Left forelimb (tissue), 1 donor: ENCODE data around the gene PLXDC2.
"Not testable (repeated sequence)": the region's sequence is repeated elsewhere in the genome, so short reads cannot be mapped to it uniquely, and the experiment has no call there.

Experiments
- DNase-seq: peaks from one replicate; pipeline ENCODE4 v3.0.0-alpha.2; 2018; ENCODE audit warnings: low spot score

PLXDC2 gene

GRCh38 chr10:19977097-19977521 is 160.9 kb downstream of the PLXDC2 start:
- no peak for DNase-seq

DNA sequence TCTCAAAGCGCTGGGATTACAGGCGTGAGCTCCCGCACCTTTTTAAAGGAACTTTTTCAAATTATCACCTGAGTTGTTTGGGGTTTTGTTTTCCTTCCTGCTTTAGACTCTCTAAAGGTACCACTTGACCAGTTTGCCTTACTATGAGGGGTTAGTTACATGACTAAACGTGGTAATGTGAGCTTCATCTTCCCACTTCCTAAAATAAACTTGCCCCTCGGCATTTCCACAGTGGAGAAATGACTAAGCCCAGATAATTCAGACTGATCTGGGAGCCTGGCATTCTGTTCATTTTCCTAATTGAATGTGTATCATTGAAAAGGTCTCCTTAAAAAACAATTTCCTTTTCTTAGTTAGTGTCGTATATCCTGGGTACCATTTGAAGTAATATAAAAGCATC is 163.4 kb downstream of the PLXDC2 start:
- DNase-seq, result no peak

- no peak for DNase-seq
These were observed 167.8 kb downstream of the PLXDC2 start for GRCh38 chr10:19983880-19984565.

DNA sequence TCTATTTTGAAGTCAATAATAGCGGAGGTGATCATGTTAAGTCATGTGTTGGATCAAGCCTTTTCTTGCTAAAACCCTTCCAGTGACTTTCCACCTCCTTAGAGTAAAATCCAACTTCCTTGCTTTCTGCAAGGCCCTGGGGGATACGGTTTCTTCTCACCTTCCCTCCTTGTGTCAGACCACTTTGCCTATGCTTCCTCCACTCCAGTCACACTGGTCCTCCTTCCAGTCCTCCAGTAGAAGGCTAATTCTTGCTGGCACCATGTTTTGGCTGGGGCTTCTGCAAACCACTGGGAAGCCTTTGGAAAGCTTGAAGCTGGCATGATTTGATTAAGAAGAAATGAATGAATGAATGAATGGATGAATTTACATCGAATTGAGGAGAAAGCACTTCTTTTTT is 169.5 kb downstream of the PLXDC2 start:
- DNase-seq, result no peak

- DNase-seq, result no peak
These were observed 170.4 kb downstream of the PLXDC2 start for GRCh38 chr10:19986591-19986990.

DNA sequence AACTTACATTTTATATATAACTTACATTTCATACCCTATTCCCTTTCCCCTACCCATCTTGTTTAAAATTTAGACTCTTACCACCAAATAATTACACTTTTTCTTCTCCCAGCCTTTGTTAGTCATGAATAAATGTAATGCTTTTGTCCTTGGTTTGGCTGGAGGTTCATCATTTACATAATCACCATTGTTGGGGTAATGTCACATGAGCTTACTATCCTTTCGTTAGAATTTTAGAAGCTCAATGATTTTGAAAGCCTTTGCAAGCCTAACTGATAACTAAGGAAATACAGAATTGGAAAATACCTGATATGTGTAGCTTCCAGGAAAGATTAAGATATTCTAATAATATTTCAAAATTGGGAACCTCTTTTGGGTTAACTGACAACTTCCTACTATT is 171.7 kb downstream of the PLXDC2 start:
- no peak for DNase-seq

DNA sequence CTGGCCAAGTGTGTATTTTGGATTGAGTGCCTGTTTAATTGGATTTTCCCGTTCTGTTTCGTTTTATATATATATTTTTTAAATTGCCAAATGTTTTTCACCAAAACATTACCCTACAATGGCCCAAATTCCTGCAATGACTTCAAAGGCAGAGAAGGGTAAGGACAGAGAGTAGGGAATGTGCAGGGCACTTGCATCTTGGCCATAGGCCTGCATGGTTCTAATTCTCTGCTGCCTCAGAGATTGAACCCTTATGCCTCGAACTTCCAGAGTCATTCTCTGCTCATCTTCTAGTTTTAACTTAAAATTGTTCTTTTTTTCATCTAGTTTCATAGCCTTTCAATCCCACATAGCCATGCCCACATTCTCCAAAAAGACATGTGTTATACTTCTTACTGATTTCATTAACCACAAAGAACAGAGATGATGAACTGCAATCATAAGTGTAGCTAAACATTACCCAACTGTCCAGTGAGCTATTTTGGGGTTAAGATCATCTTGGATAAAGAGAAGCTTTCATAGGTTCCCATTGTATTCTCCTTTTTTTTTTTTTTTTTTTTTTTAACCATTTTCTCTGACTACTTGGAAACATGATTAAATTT is 177.6 kb downstream of the PLXDC2 start:
- no peak for DNase-seq

DNA sequence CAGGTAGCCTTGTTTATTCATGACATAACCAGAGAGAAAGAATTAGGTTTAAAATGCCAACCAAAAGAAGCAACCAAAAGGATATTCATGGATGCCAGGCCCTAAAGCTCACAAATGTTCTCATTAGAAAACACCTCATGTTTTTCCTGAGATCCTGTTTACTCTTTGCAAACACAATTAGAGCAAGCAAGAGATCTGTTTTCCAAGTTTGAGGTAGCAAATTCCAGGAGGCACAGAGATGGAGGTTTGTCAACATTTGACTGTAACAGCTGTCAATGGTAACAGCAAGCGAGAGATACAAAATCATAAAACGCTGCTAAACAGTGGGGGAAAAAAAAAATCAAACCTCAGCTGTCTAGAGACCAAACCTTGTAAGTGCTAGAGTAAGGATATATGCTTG is 182.2 kb downstream of the PLXDC2 start:
- no peak for DNase-seq

DNA sequence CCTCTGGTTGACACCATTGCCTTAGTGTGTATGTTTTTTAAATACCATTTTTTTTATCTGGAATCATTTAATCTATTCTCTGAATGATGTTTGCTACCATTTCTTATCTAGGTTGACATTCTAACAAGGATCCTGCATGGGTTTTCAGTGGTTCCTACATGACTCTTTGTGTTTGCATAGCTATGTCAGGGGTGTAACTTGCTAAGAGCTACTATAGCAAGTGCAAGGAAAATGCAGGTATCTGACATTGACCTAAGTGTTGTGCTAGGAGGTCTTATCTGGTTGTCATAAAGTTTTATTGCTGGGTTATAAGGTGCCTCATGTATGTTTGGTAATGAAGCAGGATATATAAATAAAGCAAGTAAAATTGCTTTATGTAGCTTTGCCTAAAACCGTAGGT is 183.2 kb downstream of the PLXDC2 start:
- DNase-seq, result no peak

DNA sequence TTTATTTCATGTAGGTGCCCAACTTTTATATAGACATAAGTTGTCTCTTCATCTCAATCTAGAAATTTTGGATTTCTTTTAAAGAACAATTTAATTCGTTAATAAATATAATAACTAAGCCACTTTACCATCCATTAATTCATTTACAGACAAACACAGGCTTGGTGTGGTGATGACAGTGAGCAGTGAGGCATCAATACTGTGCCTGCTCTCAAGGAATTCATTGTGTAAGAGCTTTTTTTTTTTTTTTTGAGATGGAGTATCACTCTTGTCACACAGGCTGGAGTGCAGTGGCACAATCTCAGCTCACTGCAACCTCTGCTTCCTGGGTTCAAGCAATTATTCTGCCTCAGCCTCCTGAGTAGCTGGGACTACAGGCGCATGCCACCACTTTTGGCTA is 185.8 kb downstream of the PLXDC2 start:
- not testable (repeated sequence) for DNase-seq

DNA sequence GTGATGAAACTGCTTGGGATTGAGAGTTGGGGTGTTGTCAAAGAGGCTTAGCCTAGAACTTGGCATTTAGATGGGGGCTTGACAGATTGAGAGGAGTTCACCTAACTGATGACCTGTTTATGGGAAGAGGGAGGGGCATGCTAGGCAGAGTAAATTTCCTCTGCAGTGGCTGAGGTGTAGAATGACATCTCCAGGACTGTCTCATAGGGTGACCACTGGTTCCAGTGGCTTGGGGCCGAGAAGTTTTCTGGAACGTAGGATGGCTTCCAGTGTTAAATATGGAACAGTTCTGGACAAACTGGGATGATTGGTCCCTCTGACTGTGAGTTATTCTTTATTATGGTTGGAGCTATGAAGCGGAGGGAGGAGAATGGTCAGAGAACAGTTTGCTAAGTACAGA is 186.4 kb downstream of the PLXDC2 start:
- no peak for DNase-seq

GRCh38 chr10:20004087-20004523 is 187.9 kb downstream of the PLXDC2 start:
- DNase-seq, result no peak

- DNase-seq, result no peak
These were observed 189.4 kb downstream of the PLXDC2 start for GRCh38 chr10:20005638-20006037.

GRCh38 chr10:20006169-20006870 is 190.1 kb downstream of the PLXDC2 start:
- no peak for DNase-seq

DNA sequence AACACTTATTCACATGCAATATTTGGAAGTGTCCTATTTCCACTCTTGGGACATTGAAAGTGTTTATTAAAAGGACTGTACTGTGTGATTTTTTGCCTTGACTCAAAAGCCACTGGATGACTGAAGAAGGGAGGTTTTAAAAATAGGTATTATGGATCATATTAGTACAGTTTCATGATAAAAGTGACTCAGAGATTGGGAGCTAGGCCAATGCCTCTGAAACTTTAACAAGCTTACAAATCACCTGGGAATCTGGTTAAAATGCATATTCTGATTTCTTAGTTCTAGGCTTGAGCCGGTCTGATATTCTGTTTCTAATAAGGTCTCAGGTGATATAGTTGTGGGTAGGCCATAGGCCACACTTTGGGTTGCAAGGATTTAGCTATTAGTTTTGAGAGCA is 191.2 kb downstream of the PLXDC2 start:
- DNase-seq, result no peak

GRCh38 chr10:20013991-20014750 is 197.9 kb downstream of the PLXDC2 start:
- no peak for DNase-seq

- no peak for DNase-seq
These were observed 201.7 kb downstream of the PLXDC2 start for GRCh38 chr10:20017961-20018360.

GRCh38 chr10:20020677-20021076 is 204.4 kb downstream of the PLXDC2 start:
- DNase-seq, result no peak

DNA sequence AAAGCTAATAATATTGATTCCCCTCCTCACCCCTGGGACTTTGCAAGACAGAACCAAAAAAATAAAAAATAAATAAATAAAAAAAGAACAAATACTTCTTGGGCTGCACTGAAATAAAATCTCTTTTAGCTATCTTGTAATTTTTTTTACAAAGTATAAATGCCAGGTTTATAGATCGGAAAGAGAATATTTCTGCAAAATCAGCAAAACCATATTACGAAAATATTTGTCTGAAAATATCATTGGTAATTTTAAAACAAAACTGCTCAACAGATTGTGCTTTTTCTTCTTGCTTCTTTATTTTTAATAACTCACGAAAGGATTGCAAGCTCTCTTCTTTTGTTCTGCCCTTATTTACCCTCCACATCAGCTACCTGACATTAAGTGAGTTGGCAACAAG is 213.3 kb downstream of the PLXDC2 start:
- DNase-seq, result no peak

GRCh38 chr10:20033476-20033875 is 217.2 kb downstream of the PLXDC2 start:
- no peak for DNase-seq

DNA sequence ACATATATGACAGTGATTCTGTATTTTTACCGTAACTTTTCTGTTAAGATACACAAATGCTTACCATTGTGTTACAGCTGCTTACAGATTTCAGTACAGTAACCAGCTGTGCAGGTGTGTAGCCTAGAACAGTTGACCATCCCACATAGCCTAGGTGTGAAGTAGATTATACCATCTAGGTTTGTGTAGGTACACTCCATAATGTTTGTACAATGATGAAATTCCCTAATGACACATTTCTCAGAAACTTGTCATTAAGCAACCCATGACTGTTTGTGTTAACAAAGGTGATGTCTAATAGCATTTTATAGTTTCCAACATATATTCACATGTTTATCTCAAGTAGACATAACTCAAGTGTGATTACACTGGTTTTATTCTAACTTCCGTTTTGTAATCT is 218.5 kb downstream of the PLXDC2 start:
- DNase-seq, result no peak

- no peak for DNase-seq
These were observed 223.8 kb downstream of the PLXDC2 start for GRCh38 chr10:20040012-20040411.

GRCh38 chr10:20041931-20042330 is 225.7 kb downstream of the PLXDC2 start:
- DNase-seq, result no peak
